Keratinocyte (primary cell): Measurements from ENCODE around the gene CRABP2.

Experiments
- CTCF ChIP-seq, 3 experiments: IDR thresholded peaks in 1 of 3; conservative IDR thresholded peaks in 1 of 3; optimal IDR thresholded peaks in 1 of 3; 2 replicates in 2 of 3; 3 replicates in 1 of 3; pipeline versions ENCODE3 to v1.5.1; 2011; ENCODE audit warnings: low read length in 3 of 3, mild to moderate bottlenecking in 3 of 3, moderate library complexity in 2 of 3, control low read depth in 1 of 3, inconsistent platforms in 1 of 3; ENCODE audit not compliant: insufficient read depth in 2 of 3; ENCODE audit errors: extremely low read depth in 1 of 3
- EZH2 ChIP-seq: IDR thresholded peaks from one replicate; pipeline ENCODE4 v1.6.1; 2012; ENCODE audit warnings: inconsistent platforms, mild to moderate bottlenecking, low read length, moderate library complexity

GRCh38 chr1:156681196-156681960 lies 24.0 kb downstream of the CRABP2 start:
- TF ChIP-seq CTCF (optimal IDR thresholded peaks at IDR 0.05 in 1 of 3, IDR thresholded peaks at IDR 0.05 in 1 of 3, conservative IDR thresholded peaks at IDR 0.05 in 1 of 3; ENCODE audit: extremely low read depth in 1 of 3, insufficient read depth in 2 of 3, low read length in 3 of 3): no peak
- no peak for TF ChIP-seq EZH2
